ENCODE measurements around the gene HDAC11.

Gene HDAC11

DNA sequence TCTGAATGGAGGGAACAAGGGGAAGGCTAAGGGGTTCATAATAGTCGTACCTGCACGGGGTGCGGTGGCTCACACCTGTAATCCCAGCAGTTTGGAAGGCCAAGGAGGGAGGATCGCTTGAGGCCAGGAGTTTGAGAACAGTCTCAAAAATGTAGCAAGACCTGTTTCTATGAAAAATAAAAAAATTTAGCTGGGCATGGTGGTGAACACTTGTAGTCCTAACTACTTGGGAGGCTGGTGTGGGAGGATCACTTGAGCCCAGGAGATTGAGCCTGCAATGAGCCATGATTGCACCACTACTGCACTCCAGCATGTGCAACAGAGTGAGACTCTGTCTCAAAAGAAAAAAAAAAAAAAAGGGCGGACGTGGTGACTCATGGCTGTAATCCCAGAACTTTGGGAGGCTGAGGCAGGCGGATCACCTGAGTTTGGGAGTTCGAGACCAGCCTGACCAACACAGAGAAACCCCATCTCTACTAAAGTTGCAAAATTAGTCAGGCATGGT is 17.9 kb upstream of the HDAC11 start:
- no peak overlapping the region for H3K27ac ChIP-seq

DNA sequence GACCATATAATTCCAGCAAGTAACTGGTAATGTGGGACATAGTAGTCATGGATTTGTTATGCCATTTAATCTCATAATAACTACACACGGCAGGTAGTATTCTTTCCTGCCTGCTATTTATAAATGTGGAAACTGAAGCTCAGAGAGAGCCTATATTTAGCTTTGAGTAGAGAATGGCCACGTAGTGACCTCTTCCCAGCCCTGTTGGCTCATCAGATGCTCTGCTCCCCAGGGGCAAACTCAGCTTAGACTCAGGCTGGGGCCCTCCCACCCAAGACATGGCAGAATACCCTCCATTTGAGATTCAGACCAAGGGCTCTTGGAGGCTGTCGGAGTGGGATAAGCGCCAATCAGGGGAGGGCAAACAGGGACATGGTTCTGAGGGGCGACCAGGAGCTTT is 17.3 kb upstream of the HDAC11 start:
- TF ChIP-seq ZFX (IDR thresholded peaks at IDR 0.05; ENCODE audit: borderline replicate concordance), result no peak
- TF ChIP-seq, protein P1, sequence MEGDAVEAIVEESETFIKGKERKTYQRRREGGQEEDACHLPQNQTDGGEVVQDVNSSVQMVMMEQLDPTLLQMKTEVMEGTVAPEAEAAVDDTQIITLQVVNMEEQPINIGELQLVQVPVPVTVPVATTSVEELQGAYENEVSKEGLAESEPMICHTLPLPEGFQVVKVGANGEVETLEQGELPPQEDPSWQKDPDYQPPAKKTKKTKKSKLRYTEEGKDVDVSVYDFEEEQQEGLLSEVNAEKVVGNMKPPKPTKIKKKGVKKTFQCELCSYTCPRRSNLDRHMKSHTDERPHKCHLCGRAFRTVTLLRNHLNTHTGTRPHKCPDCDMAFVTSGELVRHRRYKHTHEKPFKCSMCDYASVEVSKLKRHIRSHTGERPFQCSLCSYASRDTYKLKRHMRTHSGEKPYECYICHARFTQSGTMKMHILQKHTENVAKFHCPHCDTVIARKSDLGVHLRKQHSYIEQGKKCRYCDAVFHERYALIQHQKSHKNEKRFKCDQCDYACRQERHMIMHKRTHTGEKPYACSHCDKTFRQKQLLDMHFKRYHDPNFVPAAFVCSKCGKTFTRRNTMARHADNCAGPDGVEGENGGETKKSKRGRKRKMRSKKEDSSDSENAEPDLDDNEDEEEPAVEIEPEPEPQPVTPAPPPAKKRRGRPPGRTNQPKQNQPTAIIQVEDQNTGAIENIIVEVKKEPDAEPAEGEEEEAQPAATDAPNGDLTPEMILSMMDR (IDR thresholded peaks at IDR 0.05), result no peak
- no peak overlapping the region for H3K27ac ChIP-seq

More for the DNA sequence above, 17.9 kb upstream of the HDAC11 start:
- TF ChIP-seq, protein P1 (IDR thresholded peaks at IDR 0.05), result no peak
- TF ChIP-seq ZFX (IDR thresholded peaks at IDR 0.05; ENCODE audit: borderline replicate concordance), result no peak

DNA sequence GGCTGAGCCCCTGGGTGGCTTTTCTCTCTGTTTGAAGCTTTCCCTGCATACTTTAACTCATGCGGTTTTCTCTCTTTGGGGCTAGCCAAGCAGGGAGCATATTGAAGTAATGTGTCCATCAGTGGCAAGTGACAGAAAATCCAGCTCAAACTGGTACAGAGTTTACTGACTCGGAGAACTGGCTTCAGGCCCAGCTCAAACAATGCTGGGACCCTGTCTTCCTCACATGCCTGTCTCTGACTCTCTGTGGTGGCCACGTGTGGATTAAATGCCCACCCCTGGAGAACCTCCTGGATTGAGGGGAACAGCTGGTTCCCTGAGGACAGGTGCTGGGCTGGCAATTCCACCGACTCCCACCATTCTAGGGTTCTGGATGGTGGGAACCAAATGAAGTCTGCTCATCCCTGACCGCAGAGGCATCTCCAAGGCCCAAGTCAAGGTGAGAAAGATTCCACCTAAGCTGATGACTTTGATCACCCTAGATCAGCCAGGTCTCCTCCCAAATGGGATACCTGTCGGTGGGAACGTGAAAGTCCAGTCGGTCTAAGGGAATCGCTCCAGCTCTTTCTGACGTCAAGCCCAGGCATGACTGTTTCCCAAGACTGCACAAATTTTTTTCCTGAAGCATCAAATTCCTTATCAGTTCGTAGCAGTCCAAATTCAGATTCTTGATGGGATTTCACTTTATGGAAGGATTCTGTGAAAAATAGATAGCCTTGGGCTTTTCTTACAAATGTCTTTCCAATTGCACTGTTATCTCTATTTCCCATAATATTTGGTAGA is 16.3 kb upstream of the HDAC11 start:
- no peak overlapping the region for H3K27ac ChIP-seq
- TF ChIP-seq, protein P1 (IDR thresholded peaks at IDR 0.05), result no peak
- no peak for TF ChIP-seq ZFX (IDR thresholded peaks at IDR 0.05; ENCODE audit: borderline replicate concordance)

DNA sequence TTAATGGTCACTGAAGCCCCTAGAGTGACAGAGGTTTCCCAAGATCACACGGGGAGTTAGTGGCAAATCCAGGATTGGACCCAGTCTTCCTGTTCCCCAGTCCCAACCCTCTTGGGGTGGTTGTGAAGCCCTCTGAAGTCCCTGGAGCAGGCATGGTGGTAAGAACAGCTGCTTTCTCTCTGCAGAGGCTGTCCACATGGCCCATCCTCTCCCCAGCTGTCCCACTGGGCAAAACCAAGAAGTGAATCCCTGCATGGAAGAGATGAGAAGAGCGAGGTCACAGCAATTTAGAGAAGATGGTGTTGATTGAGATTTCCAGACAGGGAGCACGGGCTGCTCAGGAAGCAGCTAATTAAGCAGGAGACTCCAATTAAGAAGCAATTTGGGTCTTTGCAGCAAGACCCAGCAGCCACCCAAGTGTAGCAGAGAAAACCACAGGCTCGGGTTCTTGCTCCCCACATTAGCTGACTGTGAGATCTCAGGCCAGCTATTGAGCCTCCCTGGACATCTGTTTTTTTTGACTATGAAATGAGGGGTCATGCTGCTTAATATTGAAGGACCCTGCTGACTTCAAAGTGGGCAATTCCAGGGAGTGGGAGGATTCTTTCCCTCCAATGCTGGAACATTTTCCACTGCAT is 14.8 kb upstream of the HDAC11 start:
- no peak overlapping the region for H3K27ac ChIP-seq
- TF ChIP-seq, protein P1 (IDR thresholded peaks at IDR 0.05), result no peak
- TF ChIP-seq ZFX (IDR thresholded peaks at IDR 0.05; ENCODE audit: borderline replicate concordance), result no peak

DNA sequence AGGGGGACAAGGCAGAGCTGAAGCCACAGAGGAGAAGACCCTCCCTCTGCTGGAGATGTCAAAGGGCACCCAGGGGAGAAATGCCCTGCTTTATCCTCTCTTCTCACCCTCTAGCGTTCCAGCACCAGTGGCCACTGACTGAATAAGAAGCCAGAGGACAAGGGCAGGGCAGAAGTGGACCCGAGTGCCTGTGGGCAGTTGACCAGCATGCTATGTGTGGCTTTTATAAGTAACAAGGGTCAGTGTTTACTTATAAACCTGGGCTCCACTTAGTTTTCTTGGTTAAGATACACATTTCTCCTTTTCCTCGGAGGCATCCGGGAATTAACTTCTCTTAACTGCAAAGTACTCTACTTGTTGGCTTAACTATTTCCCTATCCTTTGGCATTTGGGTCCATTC is 13.3 kb upstream of the HDAC11 start:
- H3K27ac ChIP-seq, result no peak overlapping the region
- no peak for TF ChIP-seq ZFX (IDR thresholded peaks at IDR 0.05; ENCODE audit: borderline replicate concordance)

DNA sequence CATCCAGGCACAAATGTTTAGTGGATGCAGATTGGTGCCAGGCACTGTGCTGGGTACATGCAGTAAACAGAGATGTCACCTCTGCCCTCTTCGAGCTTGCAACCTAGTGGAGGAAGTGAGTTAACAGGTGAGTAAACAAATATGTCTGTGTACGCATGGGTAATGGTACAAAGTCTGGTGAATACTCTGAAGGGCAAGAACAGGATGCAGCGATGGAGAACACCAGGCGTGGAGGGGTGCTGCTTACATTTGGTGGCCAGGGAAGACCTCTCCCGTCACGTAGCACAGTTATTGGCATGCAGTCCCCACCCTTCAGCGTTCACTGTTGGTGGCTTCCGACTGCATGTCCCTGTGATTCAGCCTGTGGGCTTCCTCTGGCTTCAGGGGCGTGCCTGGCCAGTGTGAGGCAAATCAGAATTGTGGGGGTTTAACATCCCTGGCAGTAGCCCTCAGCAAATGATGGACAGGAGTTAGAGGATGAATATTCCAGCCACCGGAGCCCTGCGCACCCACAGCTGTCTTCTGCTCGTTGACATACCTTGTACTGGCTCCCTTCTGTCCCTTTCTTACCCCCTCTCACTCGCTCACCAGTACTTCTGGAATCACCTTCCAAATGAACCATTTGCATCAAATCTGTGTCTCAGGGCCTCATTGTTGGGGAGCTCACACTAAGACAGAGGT is 9.1 kb upstream of the HDAC11 start:
- no peak for TF ChIP-seq ZFX (IDR thresholded peaks at IDR 0.05; ENCODE audit: borderline replicate concordance)
- TF ChIP-seq, protein P1 (IDR thresholded peaks at IDR 0.05), result no peak
- H3K27ac ChIP-seq, result no peak overlapping the region

DNA sequence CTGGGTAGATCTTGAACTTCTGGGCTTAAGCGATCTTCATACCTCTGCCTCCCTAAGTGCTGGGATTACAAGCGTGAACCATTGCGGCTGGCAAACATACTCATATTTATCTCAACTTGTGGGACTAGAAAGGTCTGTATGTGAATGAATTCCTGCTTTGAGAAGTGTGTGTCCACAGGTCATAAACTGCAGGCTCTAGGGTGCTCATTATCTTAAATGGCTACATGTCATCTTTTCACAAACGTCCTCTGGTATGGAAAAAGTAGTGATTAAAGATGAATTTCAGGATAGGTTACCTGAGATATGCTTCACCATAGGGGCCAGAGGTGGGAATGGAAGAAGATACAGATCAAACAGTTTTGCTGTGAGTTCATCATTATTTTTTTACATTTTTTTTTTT is 7.8 kb upstream of the HDAC11 start:
- TF ChIP-seq, protein P1 (IDR thresholded peaks at IDR 0.05), result no peak
- TF ChIP-seq ZFX (IDR thresholded peaks at IDR 0.05; ENCODE audit: borderline replicate concordance), result no peak
- H3K27ac ChIP-seq, result no peak overlapping the region

Data from 22Rv1 (cell line).